Activated T-helper 1 cell treated with anti-CD3 and anti-CD28 coated beads, Interleukin-2, amount 50 U/mL, for 16 hours (primary cell): ENCODE results near the gene RPUSD3.
A peak's percentile ranks its signal among the peaks of the same experiment; 100 is the strongest.

Source experiments
- DNase-seq, 2 donors: peaks; one replicate each; pipeline ENCODE4 v3.0.0-alpha.2; 2020; ENCODE audit warnings: low read depth in 1 of 2, low spot score in 1 of 2

Gene RPUSD3

GRCh38 chr3:9834520-9835380 lies 9.1 kb downstream of the RPUSD3 start:
- no peak for DNase-seq

GRCh38 chr3:9833078-9833477 lies 10.7 kb downstream of the RPUSD3 start:
- DNase-seq, result no peak

DNA sequence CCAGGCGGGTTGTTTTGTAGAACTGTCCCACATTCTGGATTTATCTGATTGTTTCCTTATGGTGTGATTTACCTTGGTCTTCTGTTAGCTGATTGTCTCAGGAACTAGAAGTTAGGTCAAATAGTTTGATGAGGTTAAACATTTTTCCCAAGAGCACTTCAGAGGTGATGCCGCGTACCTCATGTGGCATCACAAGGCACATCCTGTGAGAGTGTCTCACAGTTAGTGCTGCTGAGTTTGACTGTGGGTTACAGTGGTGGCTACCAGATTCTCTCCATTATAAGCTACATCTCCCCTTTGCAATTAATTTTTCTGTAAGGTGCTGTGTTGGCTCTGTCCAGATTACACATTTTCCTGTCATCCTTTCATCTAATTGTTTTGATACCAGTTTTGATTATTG lies 12.6 kb downstream of the RPUSD3 start:
- DNase-seq, result no peak

GRCh38 chr3:9828801-9829755 lies 14.7 kb downstream of the RPUSD3 start:
- DNase-seq, result no peak

- no peak for DNase-seq
Observed at GRCh38 chr3:9826815-9827573, 16.8 kb downstream of the RPUSD3 start.

- no peak for DNase-seq
Observed at GRCh38 chr3:9825451-9826040, 18.3 kb downstream of the RPUSD3 start.

DNA sequence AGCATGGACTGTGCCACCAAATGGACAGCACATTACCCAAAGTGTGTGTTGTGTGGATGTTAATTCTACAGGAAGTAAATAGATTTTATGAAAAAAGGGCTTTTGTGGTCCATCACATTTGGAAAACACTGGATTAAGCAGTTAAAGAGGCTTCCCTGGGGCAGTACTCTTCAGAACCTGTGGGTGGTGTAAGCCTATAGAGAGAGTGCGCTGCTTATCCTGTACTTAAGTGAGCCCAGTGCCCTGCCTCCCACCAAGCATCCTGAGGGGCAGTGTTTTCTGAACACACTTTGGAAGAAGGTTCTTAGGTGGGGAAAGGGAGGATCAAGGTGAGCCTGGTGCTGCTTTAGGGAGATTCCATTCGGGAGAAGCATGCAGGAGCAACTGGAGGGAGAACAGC lies 22.9 kb downstream of the RPUSD3 start:
- DNase-seq, result no peak

DNA sequence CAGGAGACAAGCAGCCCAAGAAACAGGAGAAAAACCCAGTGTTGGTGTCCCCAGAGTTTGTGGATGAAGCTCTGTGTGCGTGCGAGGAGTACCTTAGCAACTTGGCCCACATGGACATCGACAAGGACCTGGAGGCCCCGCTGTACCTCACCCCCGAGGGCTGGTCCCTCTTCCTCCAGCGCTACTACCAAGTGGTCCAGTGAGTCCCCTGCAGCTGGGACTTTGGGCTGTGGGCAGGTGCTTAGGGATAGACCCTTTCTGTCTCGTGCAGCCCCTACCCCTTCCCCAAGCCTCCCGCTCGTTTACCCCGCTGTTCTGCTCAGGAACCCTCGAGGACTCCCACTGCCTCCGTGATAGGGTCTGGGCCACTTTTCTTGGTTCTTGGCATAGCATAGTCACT lies 23.3 kb downstream of the RPUSD3 start:
- DNase-seq, result no peak

GRCh38 chr3:9818666-9819335 lies 25.0 kb downstream of the RPUSD3 start:
- DNase-seq, result no peak

GRCh38 chr3:9817436-9817835 lies 26.4 kb downstream of the RPUSD3 start:
- DNase-seq, result no peak

GRCh38 chr3:9815986-9816385 lies 27.8 kb downstream of the RPUSD3 start:
- DNase-seq, result no peak

GRCh38 chr3:9812870-9813483 lies 30.8 kb downstream of the RPUSD3 start:
- DNase-seq, result no peak

GRCh38 chr3:9810846-9811245 lies 33.0 kb downstream of the RPUSD3 start:
- no peak for DNase-seq

DNA sequence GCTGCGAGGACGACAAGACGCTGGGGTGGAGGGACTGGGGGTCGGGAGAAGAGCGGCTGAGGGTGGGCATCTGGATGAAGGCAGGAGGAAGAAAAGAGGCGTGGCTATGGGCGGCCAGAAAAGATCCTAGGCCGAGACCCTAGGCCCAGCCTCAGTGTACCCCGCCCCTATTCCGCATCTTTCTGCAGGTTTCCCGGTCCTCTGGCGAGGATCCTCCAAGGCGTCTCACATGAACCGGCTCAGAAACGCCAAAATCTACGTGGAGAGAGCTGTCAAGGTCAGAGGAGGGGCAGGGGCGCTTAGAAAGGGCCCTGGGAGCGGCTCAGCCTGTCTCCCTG lies 33.4 kb downstream of the RPUSD3 start:
- no peak for DNase-seq

- peak; percentile 14 to 16 for DNase-seq
Observed at GRCh38 chr3:9809615-9810432, 34.0 kb downstream of the RPUSD3 start, which contains the start of gene TTLL3. Gene TTLL3 (plus strand): TSS chr3:9810262. CDS start chr3:9810662, 400 bp downstream.

DNA sequence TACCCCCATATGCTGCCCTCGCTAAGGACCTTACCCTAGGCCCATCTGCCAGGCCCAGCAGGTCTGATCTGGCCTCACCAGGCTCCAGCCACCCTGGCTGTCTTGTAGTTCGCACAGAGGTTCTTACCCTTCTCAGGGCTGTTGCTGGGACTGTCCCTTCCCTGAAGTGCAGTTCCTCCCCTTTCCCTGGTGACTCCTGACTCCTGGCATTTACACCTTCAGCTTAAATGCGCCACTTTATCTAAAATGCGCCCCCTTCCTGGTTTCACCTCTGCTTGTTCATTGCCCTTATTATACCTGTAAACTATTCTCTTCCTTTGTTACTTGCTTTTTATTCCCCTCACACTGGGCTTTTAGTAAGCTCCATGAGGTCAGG lies 34.6 kb downstream of the RPUSD3 start:
- no peak for DNase-seq

- peak in 1 of 2 donors; percentile 33 for DNase-seq
Observed at GRCh38 chr3:9808345-9809037, 35.3 kb downstream of the RPUSD3 start.

- no peak for DNase-seq
Observed at GRCh38 chr3:9807981-9808344, 35.8 kb downstream of the RPUSD3 start.
